WI38 (cell line): ENCODE measurements around the gene CIP2A.

Source experiments
- H3K4me3 ChIP-seq: 2 replicates; pipeline ENCODE4 v1.5.1; 2011; ENCODE audit warnings: low read depth, mild to moderate bottlenecking, control low read depth, low read length
- CTCF ChIP-seq: IDR thresholded peaks from 2 replicates; pipeline ENCODE4 v1.5.1; 2012; ENCODE audit warnings: low read depth, mild to moderate bottlenecking, control low read depth, low read length

Gene CIP2A

GRCh38 chr3:108605491-108605890, 16.3 kb upstream of the CIP2A start:
- TF ChIP-seq CTCF: no peak
- H3K4me3 ChIP-seq: no peak overlapping the region

GRCh38 chr3:108605028-108605427, 15.8 kb upstream of the CIP2A start:
- no peak overlapping the region for H3K4me3 ChIP-seq
- TF ChIP-seq CTCF: no peak

- TF ChIP-seq CTCF: no peak
- H3K4me3 ChIP-seq: no peak overlapping the region
Measured at GRCh38 chr3:108603691-108604090, 14.5 kb upstream of the CIP2A start.

- H3K4me3 ChIP-seq: no peak overlapping the region
Measured at GRCh38 chr3:108602935-108603294, 13.7 kb upstream of the CIP2A start.

GRCh38 chr3:108602249-108602934, 13.2 kb upstream of the CIP2A start:
- TF ChIP-seq CTCF: no peak
- H3K4me3 ChIP-seq: no peak overlapping the region

More at GRCh38 chr3:108602935-108603294, 13.7 kb upstream of the CIP2A start:
- TF ChIP-seq CTCF: no peak

GRCh38 chr3:108599677-108600409, 10.6 kb upstream of the CIP2A start:
- H3K4me3 ChIP-seq: no peak overlapping the region
- TF ChIP-seq CTCF: no peak

GRCh38 chr3:108598375-108598774, 9.1 kb upstream of the CIP2A start:
- H3K4me3 ChIP-seq: no peak overlapping the region
- TF ChIP-seq CTCF: no peak
